OCI-LY1 (cell line): ENCODE data around the gene MXI1.

Experiments used
- H2AFZ ChIP-seq: fragments of 200-600 bp; sonication (generic), shearing (Covaris generic); 2 replicates; pipeline ENCODE4 v1.6.0; 2014; ENCODE audit warnings: antibody characterized with exemption, mild to moderate bottlenecking, low read length
- H3F3A ChIP-seq: fragments of 200-600 bp; sonication (generic), shearing (Covaris generic); 2 replicates; pipeline ENCODE4 v1.6.0; 2014; ENCODE audit warnings: mild to moderate bottlenecking, antibody characterized with exemption, low read length, moderate library complexity; ENCODE audit not compliant: insufficient read depth
- H3K27ac ChIP-seq: fragments of 200-600 bp; sonication (generic); 2 replicates; pipeline ENCODE4 v1.5.1; 2014; ENCODE audit warnings: low read length, mixed run types, mild to moderate bottlenecking, low read depth; ENCODE audit not compliant: poor library complexity, severe bottlenecking
- H3K27me3 ChIP-seq: fragments of 200-600 bp; sonication (generic); 2 replicates; pipeline ENCODE4 v1.6.0; 2014; ENCODE audit warnings: antibody characterized with exemption, mild to moderate bottlenecking, low read length, moderate library complexity; ENCODE audit not compliant: insufficient read depth
- H3K36me3 ChIP-seq: fragments of 200-600 bp; sonication (generic); 2 replicates; pipeline ENCODE4 v1.6.1; 2014; ENCODE audit warnings: mild to moderate bottlenecking, antibody characterized with exemption, low read length, moderate library complexity, mixed read lengths; ENCODE audit not compliant: insufficient read depth
- H3K4me1 ChIP-seq: fragments of 200-600 bp; sonication (generic); 2 replicates; pipeline ENCODE4 v1.5.1; 2014; ENCODE audit warnings: mild to moderate bottlenecking, low read length, moderate library complexity; ENCODE audit not compliant: insufficient read depth, severe bottlenecking
- H3K4me2 ChIP-seq: fragments of 200-600 bp; sonication (generic), shearing (Covaris generic); 2 replicates; pipeline ENCODE4 v1.6.1; 2014; ENCODE audit warnings: low read length
- H3K4me3 ChIP-seq: fragments of 200-600 bp; sonication (generic); 2 replicates; pipeline ENCODE4 v1.5.1; 2014; ENCODE audit warnings: low read length, low read depth, mild to moderate bottlenecking, mixed read lengths; ENCODE audit not compliant: poor library complexity, severe bottlenecking
- H3K79me2 ChIP-seq: fragments of 200-600 bp; shearing (Covaris generic); 2 replicates; pipeline ENCODE4 v1.6.1; 2016; ENCODE audit warnings: mixed run types, low read length, mixed read lengths; ENCODE audit not compliant: insufficient read depth
- H3K9ac ChIP-seq: fragments of 200-600 bp; sonication (generic), shearing (Covaris generic); 2 replicates; pipeline ENCODE4 v1.6.1; 2014; ENCODE audit warnings: mild to moderate bottlenecking, low read length, mixed read lengths
- H3K9me2 ChIP-seq: fragments of 200-600 bp; sonication (generic), shearing (Covaris generic); 2 replicates; pipeline ENCODE4 v1.6.1; 2014; ENCODE audit warnings: low read depth, mild to moderate bottlenecking, low read length, mixed read lengths
- H3K9me3 ChIP-seq: fragments of 200-600 bp; shearing (Covaris generic); 2 replicates; pipeline ENCODE4 v1.6.1; 2014; ENCODE audit warnings: low read length, mixed read lengths
- H4K20me1 ChIP-seq: fragments of 200-600 bp; sonication (generic), shearing (Covaris generic); 2 replicates; pipeline ENCODE4 v1.6.0; 2016; ENCODE audit warnings: mild to moderate bottlenecking, low read length; ENCODE audit not compliant: insufficient read depth
- CTCF ChIP-seq: fragments of 200-600 bp; sonication (generic), shearing (Covaris generic); IDR thresholded peaks from 2 replicates; pipeline ENCODE4 v1.5.1; 2017; ENCODE audit warnings: mild to moderate bottlenecking, antibody characterized with exemption, low read length, moderate library complexity, mixed read lengths
- EZH2 ChIP-seq: fragments of 200-600 bp; sonication (generic), shearing (Covaris generic); IDR thresholded peaks from 2 replicates; pipeline ENCODE4 v1.8.0; 2017; ENCODE audit warnings: borderline replicate concordance, mixed run types, mild to moderate bottlenecking, antibody characterized with exemption, low read length, moderate library complexity, mixed read lengths

The MXI1 gene

GRCh38 chr10:110278562-110279406 is 71.4 kb downstream of the MXI1 start:
- H3K27ac ChIP-seq, result peak overlapping the region; percentile 80

GRCh38 chr10:110279407-110279986 is 72.1 kb downstream of the MXI1 start:
- Histone ChIP-seq H3K36me3 (peaks cover 20% of the 10 kb centered on the region), H3K27ac (peak overlapping the region; percentile 80), H2AFZ (no peak overlapping the region), H3K9me3 (no peaks in the 10 kb centered on the region), H3F3A (peaks cover 4% of the 10 kb centered on the region; the same call in 1 of the 2 replicates), H3K9me2 (no peaks in the 10 kb centered on the region), H4K20me1 (no peaks in the 10 kb centered on the region), H3K4me3 (peak overlapping the region; percentile 36), H3K79me2 (no peaks in the 10 kb centered on the region), H3K9ac (peak overlapping the region; percentile 9; the same call in 1 of the 2 replicates), H3K27me3 (no peaks in the 10 kb centered on the region), H3K4me2 (peak overlapping the region; percentile 62), H3K4me1 (peaks cover 45% of the 10 kb centered on the region)
- peak; percentile 82 for TF ChIP-seq CTCF
- no peak for TF ChIP-seq EZH2

More at GRCh38 chr10:110278562-110279406, 71.4 kb downstream of the MXI1 start:
- Histone ChIP-seq H3K9me3 (no peaks in the 10 kb centered on the region), H3K4me2 (peak overlapping the region; percentile 62), H3K9me2 (no peaks in the 10 kb centered on the region), H4K20me1 (no peaks in the 10 kb centered on the region), H3K36me3 (peaks cover 13% of the 10 kb centered on the region; the same call in 1 of the 2 replicates), H3K79me2 (no peaks in the 10 kb centered on the region), H3K4me1 (peaks cover 52% of the 10 kb centered on the region), H2AFZ (no peak overlapping the region), H3K4me3 (peak overlapping the region; percentile 36), H3K9ac (peak overlapping the region; percentile 9), H3F3A (peaks cover 4% of the 10 kb centered on the region; the same call in 1 of the 2 replicates), H3K27me3 (no peaks in the 10 kb centered on the region)
- TF ChIP-seq CTCF (no peak), EZH2 (no peak)

GRCh38 chr10:110284262-110284661 is 76.9 kb downstream of the MXI1 start:
- Histone ChIP-seq H2AFZ (no peak overlapping the region), H3K27me3 (no peaks in the 10 kb centered on the region), H3K36me3 (peaks cover 65% of the 10 kb centered on the region), H3K79me2 (no peaks in the 10 kb centered on the region), H3F3A (no peaks in the 10 kb centered on the region; the same call in 1 of the 2 replicates), H3K27ac (no peak overlapping the region), H3K4me3 (no peak overlapping the region), H3K4me1 (peaks cover 5% of the 10 kb centered on the region), H3K9me3 (no peaks in the 10 kb centered on the region), H3K4me2 (no peak overlapping the region), H3K9me2 (no peaks in the 10 kb centered on the region), H4K20me1 (no peaks in the 10 kb centered on the region), H3K9ac (no peak overlapping the region)
- no peak for TF ChIP-seq CTCF
- TF ChIP-seq EZH2, result no peak
